Neural cell (in vitro differentiated cells): ENCODE measurements around the gene CRTC1. TPM values are rescaled to one million over a fixed set of nuclear protein-coding genes. Genes with fewer than 3 reads are reported as not detected.

Experiments used
- H2AFZ ChIP-seq: fragments of 200-600, 300-800 bp; sonication (generic), shearing (Covaris generic); 2 replicates; pipeline ENCODE4 v1.6.0; 2014; ENCODE audit warnings: low read depth, mild to moderate bottlenecking, antibody characterized with exemption, low read length, moderate library complexity
- H3F3A ChIP-seq: fragments of 200-600 bp; shearing (Covaris generic); 2 replicates; pipeline ENCODE4 v1.6.1; 2016; ENCODE audit warnings: mild to moderate bottlenecking, moderate library complexity, mixed read lengths, antibody characterized with exemption, low read length; ENCODE audit not compliant: insufficient read depth, poor library complexity, severe bottlenecking
- H3K27ac ChIP-seq: fragments of 200-600, 300-800 bp; sonication (generic), shearing (Covaris generic); 2 replicates; pipeline ENCODE4 v1.5.1; 2014; ENCODE audit warnings: mild to moderate bottlenecking, low read length, moderate library complexity
- H3K27me3 ChIP-seq: fragments of 300-800, 200-600 bp; sonication (generic), shearing (Covaris generic); 2 replicates; pipeline ENCODE4 v1.6.0; 2014; ENCODE audit warnings: mild to moderate bottlenecking, low read depth, low read length, moderate library complexity; ENCODE audit not compliant: insufficient read depth
- H3K36me3 ChIP-seq: fragments of 300-800, 200-600 bp; sonication (generic), shearing (Covaris generic); 2 replicates; pipeline ENCODE4 v1.5.1; 2014; ENCODE audit warnings: mild to moderate bottlenecking, antibody characterized with exemption, low read length, moderate library complexity; ENCODE audit not compliant: insufficient read depth
- H3K4me2 ChIP-seq: fragments of 300-800, 200-600 bp; sonication (generic), shearing (Covaris generic); 2 replicates; pipeline ENCODE4 v1.6.0; 2014; ENCODE audit warnings: mild to moderate bottlenecking, low read length
- H3K4me3 ChIP-seq: fragments of 300-800, 200-600 bp; sonication (generic), shearing (Covaris generic); 2 replicates; pipeline ENCODE4 v1.5.1; 2014; ENCODE audit warnings: mild to moderate bottlenecking, low read length, moderate library complexity
- H3K79me2 ChIP-seq: fragments of 200-600 bp; shearing (Covaris generic); replicated peaks from 2 replicates; pipeline ENCODE4 v1.6.0; 2014; ENCODE audit warnings: mild to moderate bottlenecking, low read length, moderate library complexity; ENCODE audit not compliant: insufficient read depth
- H3K9ac ChIP-seq: fragments of 300-800, 200-600 bp; sonication (generic), shearing (Covaris generic); 2 replicates; pipeline ENCODE4 v1.6.1; 2016; ENCODE audit warnings: mild to moderate bottlenecking, low read length, mixed read lengths
- H3K9me2 ChIP-seq: fragments of 200-600 bp; shearing (Covaris generic); 2 replicates; pipeline ENCODE4 v1.6.1; 2016; ENCODE audit warnings: mild to moderate bottlenecking, low read length, mixed read lengths; ENCODE audit not compliant: insufficient read depth
- H3K9me3 ChIP-seq: fragments of 200-600, 300-800 bp; sonication (generic), shearing (Covaris generic); 2 replicates; pipeline ENCODE4 v1.6.1; 2016; ENCODE audit warnings: mild to moderate bottlenecking, mixed run types, low read length, moderate library complexity, mixed read lengths
- H4K20me1 ChIP-seq: fragments of 200-600 bp; shearing (Covaris generic); 2 replicates; pipeline ENCODE4 v1.6.1; 2016; ENCODE audit warnings: mild to moderate bottlenecking, mixed run types; ENCODE audit not compliant: insufficient read depth
- CTCF ChIP-seq: fragments of 450-650 bp; IDR thresholded peaks from 2 replicates; pipeline ENCODE4 v1.5.1; 2014; ENCODE audit warnings: antibody characterized with exemption, mild to moderate bottlenecking, moderate library complexity; ENCODE audit not compliant: poor library complexity, severe bottlenecking
- EP300 ChIP-seq: fragments of 450-650 bp; conservative IDR thresholded peaks from 2 replicates; pipeline ENCODE4 v1.6.1; 2014; ENCODE audit warnings: antibody characterized with exemption, mild to moderate bottlenecking, moderate library complexity; ENCODE audit not compliant: poor library complexity, severe bottlenecking
- EZH2 ChIP-seq: fragments of 200-600, 300-800 bp; shearing (Covaris generic), sonication (generic); IDR thresholded peaks from 2 replicates; pipeline ENCODE4 v1.6.1; 2014; ENCODE audit warnings: antibody characterized with exemption, low read length, borderline replicate concordance, mild to moderate bottlenecking; ENCODE audit not compliant: insufficient read depth, poor library complexity, severe bottlenecking
- MXI1 ChIP-seq: fragments of 450-650 bp; conservative IDR thresholded peaks from 2 replicates; pipeline ENCODE4 v1.6.1; 2014; ENCODE audit warnings: antibody characterized with exemption, mild to moderate bottlenecking; ENCODE audit not compliant: poor library complexity, severe bottlenecking
- POLR2AphosphoS5 ChIP-seq: IDR thresholded peaks from 2 replicates; pipeline ENCODE4 v1.6.1; 2012
- RAD21 ChIP-seq: fragments of 450-650 bp; conservative IDR thresholded peaks from 2 replicates; pipeline ENCODE4 v1.6.1; 2014; ENCODE audit warnings: antibody characterized with exemption, mild to moderate bottlenecking, moderate library complexity
- SMC3 ChIP-seq: fragments of 450-650 bp; conservative IDR thresholded peaks from 2 replicates; pipeline ENCODE4 v1.6.1; 2014; ENCODE audit warnings: antibody characterized with exemption, mild to moderate bottlenecking, moderate library complexity; ENCODE audit not compliant: poor library complexity
- TAF1 ChIP-seq: IDR thresholded peaks from 2 replicates; pipeline ENCODE4 v1.6.1; 2012; ENCODE audit warnings: low read depth
- polyA plus RNA-seq: library from polyadenylated mRNA; depleted of rRNA; stranded (reverse); fragments of >200 nt; gene quantifications from 2 replicates; pipeline ENCODE4 v1.2.3, GENCODE V29; 2014
- TF ChIP-seq, protein P1 (sequence below): IDR thresholded peaks from 2 replicates; pipeline ENCODE4 v1.6.1; 2012; ENCODE audit warnings: borderline replicate concordance

CRTC1 gene
- polyA plus RNA-seq, 1 donor from 2014 or later = 10.4 TPM

DNA sequence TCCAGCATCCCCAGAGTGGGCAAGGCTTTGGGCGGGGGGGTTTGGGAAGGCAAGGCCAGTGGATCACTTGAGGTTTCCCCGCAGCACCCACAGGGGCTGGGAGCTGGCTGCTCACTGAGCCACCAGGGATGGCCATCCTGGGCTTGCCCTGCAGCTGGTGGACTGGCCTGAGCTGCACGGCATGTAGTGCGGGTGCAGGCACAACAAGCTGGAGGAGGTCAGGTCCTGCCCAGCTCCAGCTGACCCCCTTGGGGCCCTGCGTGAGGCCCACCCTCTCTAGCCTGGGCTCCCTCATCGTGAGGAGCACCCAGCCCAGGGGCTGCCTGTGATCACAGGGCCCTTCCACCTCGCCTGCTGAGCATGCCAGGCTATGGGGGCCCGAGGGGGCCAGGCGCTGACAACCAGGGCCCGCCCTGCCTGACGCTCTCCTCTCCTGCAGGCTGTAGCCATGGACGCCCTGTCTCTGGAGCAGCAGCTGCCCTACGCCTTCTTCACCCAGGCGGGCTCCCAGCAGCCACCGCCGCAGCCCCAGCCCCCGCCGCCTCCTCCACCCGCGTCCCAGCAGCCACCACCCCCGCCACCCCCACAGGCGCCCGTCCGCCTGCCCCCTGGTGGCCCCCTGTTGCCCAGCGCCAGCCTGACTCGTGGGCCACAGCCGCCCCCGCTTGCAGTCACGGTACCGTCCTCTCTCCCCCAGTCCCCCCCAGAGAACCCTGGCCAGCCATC lies 84.7 kb downstream of the CRTC1 start:
- Histone ChIP-seq H3K9ac (no peak overlapping the region), H3K27ac (no peak overlapping the region), H3K9me2 (no peaks in the 10 kb centered on the region), H3F3A (no peaks in the 10 kb centered on the region), H3K4me3 (no peak overlapping the region), H3K27me3 (no peaks in the 10 kb centered on the region), H2AFZ (no peak overlapping the region), H4K20me1 (no peaks in the 10 kb centered on the region), H3K9me3 (no peaks in the 10 kb centered on the region), H3K4me2 (no peak overlapping the region), H3K36me3 (no peaks in the 10 kb centered on the region), H3K79me2 (no peaks in the 10 kb centered on the region)
- TF ChIP-seq EZH2 (no peak), MXI1 (no peak), SMC3 (no peak), EP300 (no peak), CTCF (no peak), TAF1 (no peak), POLR2AphosphoS5 (no peak), RAD21 (no peak)
- TF ChIP-seq, protein P1, sequence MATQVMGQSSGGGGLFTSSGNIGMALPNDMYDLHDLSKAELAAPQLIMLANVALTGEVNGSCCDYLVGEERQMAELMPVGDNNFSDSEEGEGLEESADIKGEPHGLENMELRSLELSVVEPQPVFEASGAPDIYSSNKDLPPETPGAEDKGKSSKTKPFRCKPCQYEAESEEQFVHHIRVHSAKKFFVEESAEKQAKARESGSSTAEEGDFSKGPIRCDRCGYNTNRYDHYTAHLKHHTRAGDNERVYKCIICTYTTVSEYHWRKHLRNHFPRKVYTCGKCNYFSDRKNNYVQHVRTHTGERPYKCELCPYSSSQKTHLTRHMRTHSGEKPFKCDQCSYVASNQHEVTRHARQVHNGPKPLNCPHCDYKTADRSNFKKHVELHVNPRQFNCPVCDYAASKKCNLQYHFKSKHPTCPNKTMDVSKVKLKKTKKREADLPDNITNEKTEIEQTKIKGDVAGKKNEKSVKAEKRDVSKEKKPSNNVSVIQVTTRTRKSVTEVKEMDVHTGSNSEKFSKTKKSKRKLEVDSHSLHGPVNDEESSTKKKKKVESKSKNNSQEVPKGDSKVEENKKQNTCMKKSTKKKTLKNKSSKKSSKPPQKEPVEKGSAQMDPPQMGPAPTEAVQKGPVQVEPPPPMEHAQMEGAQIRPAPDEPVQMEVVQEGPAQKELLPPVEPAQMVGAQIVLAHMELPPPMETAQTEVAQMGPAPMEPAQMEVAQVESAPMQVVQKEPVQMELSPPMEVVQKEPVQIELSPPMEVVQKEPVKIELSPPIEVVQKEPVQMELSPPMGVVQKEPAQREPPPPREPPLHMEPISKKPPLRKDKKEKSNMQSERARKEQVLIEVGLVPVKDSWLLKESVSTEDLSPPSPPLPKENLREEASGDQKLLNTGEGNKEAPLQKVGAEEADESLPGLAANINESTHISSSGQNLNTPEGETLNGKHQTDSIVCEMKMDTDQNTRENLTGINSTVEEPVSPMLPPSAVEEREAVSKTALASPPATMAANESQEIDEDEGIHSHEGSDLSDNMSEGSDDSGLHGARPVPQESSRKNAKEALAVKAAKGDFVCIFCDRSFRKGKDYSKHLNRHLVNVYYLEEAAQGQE = no peak

DNA sequence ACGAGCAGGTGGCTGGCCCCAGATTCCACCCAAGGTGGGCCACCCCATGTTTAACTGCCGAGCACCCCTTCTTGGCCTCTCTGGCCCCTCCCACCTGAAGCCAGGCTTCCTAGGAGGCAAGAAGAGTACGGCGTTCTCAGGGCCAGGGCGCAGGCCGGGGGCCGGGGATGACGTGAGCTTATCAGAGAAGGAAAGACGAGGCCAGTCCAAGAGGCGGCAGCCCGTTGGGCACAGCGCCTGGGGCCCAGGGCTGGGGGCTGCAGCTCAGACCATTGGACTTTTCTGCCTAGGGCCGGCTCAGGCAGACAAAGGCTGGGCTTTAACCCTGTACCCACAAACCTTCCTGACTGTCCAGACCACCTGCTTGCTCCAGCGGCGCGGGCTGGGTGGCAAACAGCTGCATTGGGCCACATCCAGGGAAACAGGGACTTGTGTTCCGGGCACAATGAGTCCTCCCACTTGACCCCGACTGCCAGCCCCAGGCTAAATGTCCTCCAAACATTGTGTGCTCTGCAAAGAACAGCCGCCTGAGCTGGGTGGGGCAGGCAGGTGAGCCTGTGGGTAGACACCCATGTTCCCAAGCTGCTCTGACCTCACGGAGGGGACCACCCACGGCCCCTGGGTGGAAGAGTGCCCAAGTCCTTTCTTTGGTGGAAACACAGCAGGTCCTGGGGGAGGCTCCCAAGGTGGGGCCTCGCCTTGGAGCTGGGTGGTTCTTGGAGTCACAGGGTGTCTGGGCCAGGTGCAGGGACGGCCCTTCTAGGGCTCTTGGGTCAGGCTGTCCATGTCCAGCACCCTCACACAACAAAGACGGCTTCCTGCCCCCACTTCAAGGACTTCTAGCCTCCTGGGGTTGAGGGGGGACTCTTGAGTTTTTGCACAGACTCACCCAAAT lies 85.8 kb downstream of the CRTC1 start:
- H3K9ac ChIP-seq = no peak overlapping the region
- H3K9me2 ChIP-seq = no peaks in the 10 kb centered on the region
- no peak overlapping the region for H3K4me2 ChIP-seq
- TF ChIP-seq MXI1 (no peak), TAF1 (no peak), POLR2AphosphoS5 (no peak), CTCF (no peak), EP300 (no peak), SMC3 (no peak), EZH2 (no peak), RAD21 (no peak)
- TF ChIP-seq, protein P1 = no peak
- no peaks in the 10 kb centered on the region for H3K79me2 ChIP-seq
- H3K36me3 ChIP-seq = no peaks in the 10 kb centered on the region
- no peak overlapping the region for H3K27ac ChIP-seq
- H3K9me3 ChIP-seq = no peaks in the 10 kb centered on the region
- H3F3A ChIP-seq = no peaks in the 10 kb centered on the region
- H2AFZ ChIP-seq = no peak overlapping the region
- no peak overlapping the region for H3K4me3 ChIP-seq
- no peaks in the 10 kb centered on the region for H4K20me1 ChIP-seq
- no peaks in the 10 kb centered on the region for H3K27me3 ChIP-seq
